ENCODE measurements around the gene CELSR1. TPM values are rescaled to one million over a fixed set of nuclear protein-coding genes. Genes with fewer than 3 reads are reported as not detected.

The CELSR1 gene
- total and polyA plus RNA-seq, 2 of the 13 experiments (the other 11 are each of a cell fraction or from before 2014, with no cell fraction given) = 0.78 to 1.8 TPM

- WGBS (ENCODE audit: low lambda C conversion rate) = 91% methylated on average over 17 of the region's 19 CpGs
- POLR2A ChIA-PET = interaction anchor here (0.6 kb wide), 1 partner anchor 181 kb away, joined by 3 read pairs; no protein-coding TSS in a partner anchor
- Histone ChIP-seq H3K27me3 (ENCODE audit: control insufficient read depth in 1 of 2, insufficient read depth in 2 of 2, low read length in 2 of 2) (no peaks in the 10 kb centered on the region; a peak in 1 of 5 replicates), H3K4me1 (ENCODE audit: insufficient read depth, low read length) (peaks cover 58% of the 10 kb centered on the region), H3K4me2 (ENCODE audit: low read depth, low read length) (peak overlapping the region; percentile 97), H3K36me3 (replicated peaks in 1 of 2; ENCODE audit: control insufficient read depth in 1 of 2, insufficient read depth in 2 of 2, low read length in 2 of 2) (no peaks in the 10 kb centered on the region), H2AFZ (ENCODE audit: low read length) (no peak overlapping the region), H3K9ac (ENCODE audit: insufficient read depth, low read depth, low read length) (peak overlapping the region; percentile 80; the same call in 1 of the 2 replicates), H3K9me3 (ENCODE audit: low read length) (0 out of 2 replicates have a peak, but pooled peaks cover 5% of the 10 kb centered on the region), H3K27ac (ENCODE audit: extremely low read length, insufficient read depth, low read length) (no peak overlapping the region), H3K4me3 (replicated peaks in 1 of 3; ENCODE audit: insufficient read depth in 1 of 3, low read depth in 2 of 3, low read length in 3 of 3) (peak overlapping the region in 1 of 3 experiments; percentile 78; a peak in 1 of 6 replicates), H4K20me1 (ENCODE audit: insufficient read depth, low read length) (no peaks in the 10 kb centered on the region), H3K79me2 (ENCODE audit: insufficient read depth, low read length) (no peaks in the 10 kb centered on the region)
- DNase-seq (ENCODE audit: low spot score) = no peak
- CTCF ChIA-PET (ENCODE audit: low intra/inter-chr PET ratio, low total read pairs) = no interaction called here
- intact Hi-C loops (cut with micrococcal nuclease; ENCODE audit: unreplicated experiment) (no loop called here), in situ Hi-C loops (cut with HindIII; ENCODE audit: extremely low pct_ligation_motif_present, low pct_unique_long_range_greater_than_20kb) (no loop called here)
- ATAC-seq = no peak
- BruUV-seq (replicated peaks) = no TSS peak
- FAIRE-seq = no peak
- 0 out of 2 replicates have a peak, but pooled peaks have one; percentile 3 for TF ChIP-seq ARNTL (CRISPR knock-in tag; IDR thresholded peaks at IDR 0.05)
- TF ChIP-seq, protein P1, sequence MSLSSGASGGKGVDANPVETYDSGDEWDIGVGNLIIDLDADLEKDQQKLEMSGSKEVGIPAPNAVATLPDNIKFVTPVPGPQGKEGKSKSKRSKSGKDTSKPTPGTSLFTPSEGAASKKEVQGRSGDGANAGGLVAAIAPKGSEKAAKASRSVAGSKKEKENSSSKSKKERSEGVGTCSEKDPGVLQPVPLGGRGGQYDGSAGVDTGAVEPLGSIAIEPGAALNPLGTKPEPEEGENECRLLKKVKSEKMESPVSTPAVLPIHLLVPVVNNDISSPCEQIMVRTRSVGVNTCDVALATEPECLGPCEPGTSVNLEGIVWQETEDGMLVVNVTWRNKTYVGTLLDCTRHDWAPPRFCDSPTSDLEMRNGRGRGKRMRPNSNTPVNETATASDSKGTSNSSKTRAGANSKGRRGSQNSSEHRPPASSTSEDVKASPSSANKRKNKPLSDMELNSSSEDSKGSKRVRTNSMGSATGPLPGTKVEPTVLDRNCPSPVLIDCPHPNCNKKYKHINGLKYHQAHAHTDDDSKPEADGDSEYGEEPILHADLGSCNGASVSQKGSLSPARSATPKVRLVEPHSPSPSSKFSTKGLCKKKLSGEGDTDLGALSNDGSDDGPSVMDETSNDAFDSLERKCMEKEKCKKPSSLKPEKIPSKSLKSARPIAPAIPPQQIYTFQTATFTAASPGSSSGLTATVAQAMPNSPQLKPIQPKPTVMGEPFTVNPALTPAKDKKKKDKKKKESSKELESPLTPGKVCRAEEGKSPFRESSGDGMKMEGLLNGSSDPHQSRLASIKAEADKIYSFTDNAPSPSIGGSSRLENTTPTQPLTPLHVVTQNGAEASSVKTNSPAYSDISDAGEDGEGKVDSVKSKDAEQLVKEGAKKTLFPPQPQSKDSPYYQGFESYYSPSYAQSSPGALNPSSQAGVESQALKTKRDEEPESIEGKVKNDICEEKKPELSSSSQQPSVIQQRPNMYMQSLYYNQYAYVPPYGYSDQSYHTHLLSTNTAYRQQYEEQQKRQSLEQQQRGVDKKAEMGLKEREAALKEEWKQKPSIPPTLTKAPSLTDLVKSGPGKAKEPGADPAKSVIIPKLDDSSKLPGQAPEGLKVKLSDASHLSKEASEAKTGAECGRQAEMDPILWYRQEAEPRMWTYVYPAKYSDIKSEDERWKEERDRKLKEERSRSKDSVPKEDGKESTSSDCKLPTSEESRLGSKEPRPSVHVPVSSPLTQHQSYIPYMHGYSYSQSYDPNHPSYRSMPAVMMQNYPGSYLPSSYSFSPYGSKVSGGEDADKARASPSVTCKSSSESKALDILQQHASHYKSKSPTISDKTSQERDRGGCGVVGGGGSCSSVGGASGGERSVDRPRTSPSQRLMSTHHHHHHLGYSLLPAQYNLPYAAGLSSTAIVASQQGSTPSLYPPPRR (CRISPR knock-in tag; IDR thresholded peaks at IDR 0.05; ENCODE audit: borderline replicate concordance) = 0 out of 2 replicates have a peak, but pooled peaks have one; percentile 19
- TF ChIP-seq, protein P2, sequence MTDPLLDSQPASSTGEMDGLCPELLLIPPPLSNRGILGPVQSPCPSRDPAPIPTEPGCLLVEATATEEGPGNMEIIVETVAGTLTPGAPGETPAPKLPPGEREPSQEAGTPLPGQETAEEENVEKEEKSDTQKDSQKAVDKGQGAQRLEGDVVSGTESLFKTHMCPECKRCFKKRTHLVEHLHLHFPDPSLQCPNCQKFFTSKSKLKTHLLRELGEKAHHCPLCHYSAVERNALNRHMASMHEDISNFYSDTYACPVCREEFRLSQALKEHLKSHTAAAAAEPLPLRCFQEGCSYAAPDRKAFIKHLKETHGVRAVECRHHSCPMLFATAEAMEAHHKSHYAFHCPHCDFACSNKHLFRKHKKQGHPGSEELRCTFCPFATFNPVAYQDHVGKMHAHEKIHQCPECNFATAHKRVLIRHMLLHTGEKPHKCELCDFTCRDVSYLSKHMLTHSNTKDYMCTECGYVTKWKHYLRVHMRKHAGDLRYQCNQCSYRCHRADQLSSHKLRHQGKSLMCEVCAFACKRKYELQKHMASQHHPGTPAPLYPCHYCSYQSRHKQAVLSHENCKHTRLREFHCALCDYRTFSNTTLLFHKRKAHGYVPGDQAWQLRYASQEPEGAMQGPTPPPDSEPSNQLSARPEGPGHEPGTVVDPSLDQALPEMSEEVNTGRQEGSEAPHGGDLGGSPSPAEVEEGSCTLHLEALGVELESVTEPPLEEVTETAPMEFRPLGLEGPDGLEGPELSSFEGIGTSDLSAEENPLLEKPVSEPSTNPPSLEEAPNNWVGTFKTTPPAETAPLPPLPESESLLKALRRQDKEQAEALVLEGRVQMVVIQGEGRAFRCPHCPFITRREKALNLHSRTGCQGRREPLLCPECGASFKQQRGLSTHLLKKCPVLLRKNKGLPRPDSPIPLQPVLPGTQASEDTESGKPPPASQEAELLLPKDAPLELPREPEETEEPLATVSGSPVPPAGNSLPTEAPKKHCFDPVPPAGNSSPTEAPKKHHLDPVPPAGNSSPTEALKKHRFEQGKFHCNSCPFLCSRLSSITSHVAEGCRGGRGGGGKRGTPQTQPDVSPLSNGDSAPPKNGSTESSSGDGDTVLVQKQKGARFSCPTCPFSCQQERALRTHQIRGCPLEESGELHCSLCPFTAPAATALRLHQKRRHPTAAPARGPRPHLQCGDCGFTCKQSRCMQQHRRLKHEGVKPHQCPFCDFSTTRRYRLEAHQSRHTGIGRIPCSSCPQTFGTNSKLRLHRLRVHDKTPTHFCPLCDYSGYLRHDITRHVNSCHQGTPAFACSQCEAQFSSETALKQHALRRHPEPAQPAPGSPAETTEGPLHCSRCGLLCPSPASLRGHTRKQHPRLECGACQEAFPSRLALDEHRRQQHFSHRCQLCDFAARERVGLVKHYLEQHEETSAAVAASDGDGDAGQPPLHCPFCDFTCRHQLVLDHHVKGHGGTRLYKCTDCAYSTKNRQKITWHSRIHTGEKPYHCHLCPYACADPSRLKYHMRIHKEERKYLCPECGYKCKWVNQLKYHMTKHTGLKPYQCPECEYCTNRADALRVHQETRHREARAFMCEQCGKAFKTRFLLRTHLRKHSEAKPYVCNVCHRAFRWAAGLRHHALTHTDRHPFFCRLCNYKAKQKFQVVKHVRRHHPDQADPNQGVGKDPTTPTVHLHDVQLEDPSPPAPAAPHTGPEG (CRISPR knock-in tag; IDR thresholded peaks at IDR 0.05) = no peak
- TF ChIP-seq HCFC1 (IDR thresholded peaks at IDR 0.05; ENCODE audit: low read depth, low read length) = no peak
- 0 out of 2 replicates have a peak, but pooled peaks have one; percentile 50 for TF ChIP-seq GTF3A (CRISPR knock-in tag; conservative IDR thresholded peaks at IDR 0.05)
- no peak for TF ChIP-seq ZNF567 (CRISPR knock-in tag; IDR thresholded peaks at IDR 0.05; ENCODE audit: borderline replicate concordance)
- peak; percentile 56 for TF ChIP-seq PRPF4 (IDR thresholded peaks at IDR 0.05; ENCODE audit: low read depth, low read length, poor library complexity, severe bottlenecking)
- peak; percentile 39; the same call in 1 of the 2 replicates for TF ChIP-seq ZBTB38 (CRISPR knock-in tag; IDR thresholded peaks at IDR 0.05)
- TF ChIP-seq ZZZ3 (CRISPR knock-in tag; IDR thresholded peaks at IDR 0.05; ENCODE audit: borderline replicate concordance) = 0 out of 2 replicates have a peak, but pooled peaks have one; percentile 44
- TF ChIP-seq ZNF761 (CRISPR knock-in tag; conservative IDR thresholded peaks at IDR 0.05) = 0 out of 2 replicates have a peak, but pooled peaks have one; percentile 11
- TF ChIP-seq FLYWCH1 (CRISPR knock-in tag; IDR thresholded peaks at IDR 0.05) = no peak
Measured at GRCh38 chr22:46380069-46380468, 157.4 kb downstream of the CELSR1 start.
